Measurements from ENCODE around the gene ST6GALNAC4. TPM values are rescaled to one million over a fixed set of nuclear protein-coding genes. Genes with fewer than 3 reads are reported as not detected.

Gene ST6GALNAC4
- total RNA-seq, 4 donors from 2014 or later: 12.5 to 33.0 (median 23.8) TPM

Small RNA genes within 50 kb of the gene (small RNA-seq; reads per million reads assigned to genes)
- 0 to 0.28 (median 0) reads per million in 4 donors for gene MIR4672

Other genes starting within 250 kb of the ST6GALNAC4 start
- gene CFAP157, start 210.1 kb downstream of the ST6GALNAC4 start, total RNA-seq: under 1 TPM in 1 of 4 donors, not detected in 3; 0.19 TPM
- gene PTRH1, start 201.4 kb downstream of the ST6GALNAC4 start, total RNA-seq: 10 to 100 TPM in 3 of 4 donors, 1 to 10 TPM in 1; 4.5 to 12.6 (median 11.6) TPM
- under 1 TPM in 2 of 4 donors, not detected in 2; under 0.01 to 0.23 TPM for gene TTC16, start 201.0 kb downstream of the ST6GALNAC4 start, total RNA-seq
- gene TOR2A, start 181.7 kb downstream of the ST6GALNAC4 start, total RNA-seq: 10 to 100 TPM; 10.7 to 12.5 (median 11.5) TPM
- 1 to 10 TPM in 3 of 4 donors, under 1 TPM in 1; 0.38 to 4.8 (median 2.8) TPM for gene SH2D3C, start 138.4 kb downstream of the ST6GALNAC4 start, total RNA-seq
- gene CDK9, start 131.0 kb downstream of the ST6GALNAC4 start, total RNA-seq: 10 to 100 TPM; 22.3 to 53.2 (median 41.2) TPM
- 10 to 100 TPM; 38.2 to 52.0 (median 47.0) TPM for gene FPGS, start 114.2 kb downstream of the ST6GALNAC4 start, total RNA-seq
- gene ENG, start 62.4 kb downstream of the ST6GALNAC4 start, total RNA-seq: 10 to 100 TPM in 3 of 4 donors, 1 to 10 TPM in 1; 7.2 to 32.8 (median 18.0) TPM
- gene AK1, start 39.4 kb downstream of the ST6GALNAC4 start, total RNA-seq: 10 to 100 TPM; 11.1 to 36.1 (median 26.8) TPM
- 10 to 100 TPM; 14.5 to 69.4 (median 26.1) TPM for gene ST6GALNAC6, start 17.4 kb downstream of the ST6GALNAC4 start, total RNA-seq
- 1 to 10 TPM in 3 of 4 donors, not detected in 1; 3.1 to 4.6 (median 3.6) TPM for gene PIP5KL1, start 13.7 kb upstream of the ST6GALNAC4 start, total RNA-seq
- 10 to 100 TPM; 12.5 to 18.5 (median 15.7) TPM for gene DPM2, start 20.8 kb upstream of the ST6GALNAC4 start, total RNA-seq
- 10 to 100 TPM; 16.9 to 65.0 (median 24.0) TPM for gene EEIG1, start 63.9 kb upstream of the ST6GALNAC4 start, total RNA-seq
- gene NAIF1, start 150.3 kb upstream of the ST6GALNAC4 start, total RNA-seq: 1 to 10 TPM; 6.3 to 8.8 (median 7.8) TPM
- 10 to 100 TPM; 15.8 to 37.9 (median 24.1) TPM for gene SLC25A25, start 151.2 kb upstream of the ST6GALNAC4 start, total RNA-seq
- gene PTGES2, start 210.7 kb upstream of the ST6GALNAC4 start, total RNA-seq: 100 to 1,000 TPM in 1 of 4 donors, 10 to 100 TPM in 3; 54.2 to 118 (median 83.0) TPM
- gene LCN2, start 232.4 kb upstream of the ST6GALNAC4 start, total RNA-seq: 100 to 1,000 TPM in 3 of 4 donors, 10 to 100 TPM in 1; 36.2 to 931 (median 809) TPM
- 100 to 1,000 TPM; 124 to 214 (median 162) TPM for gene BBLN, start 243.2 kb upstream of the ST6GALNAC4 start, total RNA-seq

All from esophagus squamous epithelium (tissue), 4 donors.